Mucosa of descending colon (tissue), 3 donors: ENCODE data around the gene CAMSAP3. TPM values are rescaled to one million over a fixed set of nuclear protein-coding genes. Genes with fewer than 3 reads are reported as not detected.

Experiments
- ATAC-seq: fragments of 200-7000 bp; cut with Tn5 transposase; one replicate; pipeline ENCODE4 v1.9.1; 2020; ENCODE audit warnings: mild to moderate bottlenecking, moderate library complexity
- DNase-seq, 3 donors: peaks; one replicate each; pipeline ENCODE4 v3.0.0-alpha.2; 2020
- H3K36me3 ChIP-seq: fragments of 200-600 bp; one replicate; pipeline ENCODE4 v1.8.0; 2021; ENCODE audit warnings: low read depth, mild to moderate bottlenecking
- H3K4me1 ChIP-seq: fragments of 200-600 bp; one replicate; pipeline ENCODE4 v1.8.0; 2021; ENCODE audit warnings: low read depth, mild to moderate bottlenecking
- H3K4me3 ChIP-seq: fragments of 200-600 bp; one replicate; pipeline ENCODE4 v1.8.0; 2021; ENCODE audit warnings: mild to moderate bottlenecking
- H3K9me3 ChIP-seq: fragments of 200-600 bp; one replicate; pipeline ENCODE4 v1.8.0; 2021; ENCODE audit warnings: mild to moderate bottlenecking
- intact Hi-C, 2 donors: fragments of 100-400 bp; cut with DNase I in 1 of 2; cut with micrococcal nuclease in 1 of 2; formaldehyde crosslinking; loops; one replicate each; pipeline versions ENCODE4 v1.11.0 to v1.11.1; 2022; cut with DNase I, micrococcal nuclease
- total RNA-seq, 3 donors: library from RNA; stranded (reverse); fragmentation: NEBNext Ultra II Directional in 2 of 3; extraction: Animal tissue kit (Norgen Biotek cat#: 25700) in 2 of 3; gene quantifications; one replicate each; pipeline versions ENCODE4 v1.2.1 to v1.2.4, GENCODE V29; 2021 to 2023
- TF ChIP-seq, protein P1 (sequence below): fragments of 200-600 bp; IDR thresholded peaks from one replicate; pipeline ENCODE4 v1.8.0; 2022; ENCODE audit warnings: antibody characterized with exemption, mild to moderate bottlenecking
- donor health status: DM: no; HTN: no; CAD: no; lungs with moderate emphysema.
- donor health status: DM: no; HTN: no; CAD: no.
- donor health status: DM: no; HTN: yes; CAD: no.

Gene CAMSAP3
- total RNA-seq, 3 donors from 2014 or later, result 25.3 to 60.5 (median 41.2) TPM

DNA sequence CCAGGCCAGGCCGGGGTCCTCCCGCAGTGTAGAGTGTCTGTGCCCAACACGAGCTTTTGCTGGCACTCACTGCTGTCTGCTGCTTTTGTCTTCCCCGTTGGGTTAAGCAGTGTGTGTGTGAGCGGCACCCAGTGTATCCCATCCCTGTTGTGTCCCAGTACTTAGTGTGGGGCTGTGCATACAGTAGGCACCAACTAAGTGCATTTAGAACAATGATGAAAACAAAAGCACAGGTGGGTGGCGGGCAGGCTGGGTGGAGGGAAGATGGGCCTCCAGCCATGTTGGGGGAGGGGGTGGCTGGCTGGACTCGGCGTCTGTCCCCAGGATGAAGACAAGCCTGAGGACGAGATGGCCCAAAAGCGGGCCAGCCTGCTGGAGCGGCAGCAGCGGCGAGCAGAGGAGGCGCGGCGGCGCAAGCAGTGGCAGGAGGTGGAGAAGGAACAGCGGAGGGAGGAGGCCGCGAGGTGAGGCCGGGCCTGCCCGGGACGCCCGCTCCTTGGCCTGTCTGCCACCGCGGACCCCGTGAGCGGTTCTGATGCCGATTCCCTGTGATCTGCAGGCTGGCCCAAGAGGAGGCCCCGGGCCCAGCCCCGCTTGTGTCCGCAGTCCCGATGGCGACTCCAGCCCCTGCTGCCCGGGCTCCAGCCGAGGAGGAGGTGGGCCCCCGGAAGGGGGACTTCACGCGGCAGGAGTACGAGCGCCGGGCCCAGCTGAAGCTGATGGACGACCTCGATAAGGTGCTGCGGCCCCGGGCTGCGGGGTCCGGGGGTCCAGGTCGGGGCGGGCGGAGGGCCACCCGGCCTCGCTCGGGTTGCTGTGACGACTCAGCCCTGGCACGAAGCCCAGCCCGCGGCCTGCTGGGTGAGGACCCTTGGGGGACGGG is 19.4 kb downstream of the CAMSAP3 start:
- Histone ChIP-seq H3K9me3 (no peaks in the 10 kb centered on the region), H3K4me3 (no peak overlapping the region), H3K4me1 (peaks cover 22% of the 10 kb centered on the region), H3K36me3 (peaks cover 3% of the 10 kb centered on the region)
- TF ChIP-seq, protein P1, sequence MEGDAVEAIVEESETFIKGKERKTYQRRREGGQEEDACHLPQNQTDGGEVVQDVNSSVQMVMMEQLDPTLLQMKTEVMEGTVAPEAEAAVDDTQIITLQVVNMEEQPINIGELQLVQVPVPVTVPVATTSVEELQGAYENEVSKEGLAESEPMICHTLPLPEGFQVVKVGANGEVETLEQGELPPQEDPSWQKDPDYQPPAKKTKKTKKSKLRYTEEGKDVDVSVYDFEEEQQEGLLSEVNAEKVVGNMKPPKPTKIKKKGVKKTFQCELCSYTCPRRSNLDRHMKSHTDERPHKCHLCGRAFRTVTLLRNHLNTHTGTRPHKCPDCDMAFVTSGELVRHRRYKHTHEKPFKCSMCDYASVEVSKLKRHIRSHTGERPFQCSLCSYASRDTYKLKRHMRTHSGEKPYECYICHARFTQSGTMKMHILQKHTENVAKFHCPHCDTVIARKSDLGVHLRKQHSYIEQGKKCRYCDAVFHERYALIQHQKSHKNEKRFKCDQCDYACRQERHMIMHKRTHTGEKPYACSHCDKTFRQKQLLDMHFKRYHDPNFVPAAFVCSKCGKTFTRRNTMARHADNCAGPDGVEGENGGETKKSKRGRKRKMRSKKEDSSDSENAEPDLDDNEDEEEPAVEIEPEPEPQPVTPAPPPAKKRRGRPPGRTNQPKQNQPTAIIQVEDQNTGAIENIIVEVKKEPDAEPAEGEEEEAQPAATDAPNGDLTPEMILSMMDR, result no peak
- DNase-seq (peak in 1 of 3 donors; percentile 50), ATAC-seq (no peak)
- intact Hi-C loops, result no loop called here

DNA sequence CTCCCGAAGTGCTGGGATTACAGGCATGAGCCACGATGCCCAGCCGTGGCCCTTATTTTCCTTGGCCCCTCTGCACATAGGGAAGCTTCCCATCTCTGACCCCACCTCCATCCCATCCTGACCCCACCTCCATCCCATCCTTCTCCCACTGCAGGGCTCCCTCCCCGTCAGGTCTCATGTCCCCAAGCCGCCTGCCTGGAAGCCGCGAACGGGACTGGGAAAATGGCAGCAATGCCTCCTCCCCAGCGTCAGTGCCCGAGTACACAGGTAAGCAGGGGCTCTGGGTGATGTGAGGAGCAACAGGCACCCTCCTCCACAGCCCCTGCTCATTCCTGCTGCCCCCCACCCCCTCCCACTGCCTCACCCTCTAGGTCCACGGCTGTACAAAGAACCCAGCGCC is 21.5 kb downstream of the CAMSAP3 start:
- Histone ChIP-seq H3K4me3 (no peak overlapping the region), H3K36me3 (no peaks in the 10 kb centered on the region), H3K9me3 (no peaks in the 10 kb centered on the region), H3K4me1 (peaks cover 26% of the 10 kb centered on the region)
- TF ChIP-seq, protein P1, result no peak
- peak in 1 of 3 donors; percentile 43 for DNase-seq
- no peak for ATAC-seq
- intact Hi-C loops, result no loop called here

DNA sequence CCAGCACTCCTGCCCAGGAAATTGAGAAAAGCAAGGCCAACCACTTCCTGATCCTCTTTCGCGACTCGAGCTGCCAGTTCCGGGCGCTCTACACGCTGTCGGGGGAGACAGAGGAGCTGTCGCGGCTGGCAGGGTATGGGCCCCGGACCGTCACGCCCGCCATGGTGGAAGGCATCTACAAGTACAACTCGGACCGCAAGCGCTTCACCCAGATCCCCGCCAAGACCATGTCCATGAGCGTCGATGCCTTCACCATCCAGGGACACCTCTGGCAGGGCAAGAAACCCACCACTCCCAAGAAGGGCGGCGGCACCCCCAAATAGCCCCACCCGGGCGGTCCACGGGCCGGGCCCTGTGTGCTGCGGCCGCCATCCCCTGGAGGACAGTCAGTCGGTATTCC is 22.1 kb downstream of the CAMSAP3 start:
- no peaks in the 10 kb centered on the region for H3K9me3 ChIP-seq
- intact Hi-C loops, result no loop called here
- no peak overlapping the region for H3K4me3 ChIP-seq
- DNase-seq (peak in 1 of 3 donors; percentile 51), ATAC-seq (no peak)
- H3K4me1 ChIP-seq, result peaks cover 26% of the 10 kb centered on the region
- TF ChIP-seq, protein P1, result no peak
- peaks cover 3% of the 10 kb centered on the region for H3K36me3 ChIP-seq

DNA sequence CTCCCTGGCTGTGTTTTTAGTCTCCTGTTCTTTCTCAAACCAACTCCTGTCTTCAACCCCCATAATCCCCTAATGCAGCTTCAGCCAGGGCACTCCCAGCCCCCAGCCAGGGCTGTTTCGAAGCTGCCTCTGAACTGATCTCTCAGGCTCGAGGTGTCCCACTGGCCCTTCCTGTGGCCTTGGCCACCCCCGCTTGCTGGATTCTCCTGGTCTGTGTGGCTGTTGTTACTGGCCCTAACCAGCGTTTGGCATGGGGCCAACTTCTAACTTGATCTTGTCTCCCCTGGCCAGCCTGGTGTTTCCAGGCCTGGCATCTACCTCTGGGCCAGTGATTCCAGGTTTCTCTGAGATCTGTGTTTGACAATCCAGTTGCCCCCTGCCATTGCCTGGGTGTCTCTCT is 22.7 kb downstream of the CAMSAP3 start:
- H3K36me3 ChIP-seq, result peaks cover 4% of the 10 kb centered on the region
- no peaks in the 10 kb centered on the region for H3K9me3 ChIP-seq
- H3K4me1 ChIP-seq, result peaks cover 26% of the 10 kb centered on the region
- H3K4me3 ChIP-seq, result no peak overlapping the region
- intact Hi-C loops, result no loop called here
- TF ChIP-seq, protein P1, result no peak
- DNase-seq (peak in 2 of 3 donors; percentile 38 to 44), ATAC-seq (peak; percentile 2)

DNA sequence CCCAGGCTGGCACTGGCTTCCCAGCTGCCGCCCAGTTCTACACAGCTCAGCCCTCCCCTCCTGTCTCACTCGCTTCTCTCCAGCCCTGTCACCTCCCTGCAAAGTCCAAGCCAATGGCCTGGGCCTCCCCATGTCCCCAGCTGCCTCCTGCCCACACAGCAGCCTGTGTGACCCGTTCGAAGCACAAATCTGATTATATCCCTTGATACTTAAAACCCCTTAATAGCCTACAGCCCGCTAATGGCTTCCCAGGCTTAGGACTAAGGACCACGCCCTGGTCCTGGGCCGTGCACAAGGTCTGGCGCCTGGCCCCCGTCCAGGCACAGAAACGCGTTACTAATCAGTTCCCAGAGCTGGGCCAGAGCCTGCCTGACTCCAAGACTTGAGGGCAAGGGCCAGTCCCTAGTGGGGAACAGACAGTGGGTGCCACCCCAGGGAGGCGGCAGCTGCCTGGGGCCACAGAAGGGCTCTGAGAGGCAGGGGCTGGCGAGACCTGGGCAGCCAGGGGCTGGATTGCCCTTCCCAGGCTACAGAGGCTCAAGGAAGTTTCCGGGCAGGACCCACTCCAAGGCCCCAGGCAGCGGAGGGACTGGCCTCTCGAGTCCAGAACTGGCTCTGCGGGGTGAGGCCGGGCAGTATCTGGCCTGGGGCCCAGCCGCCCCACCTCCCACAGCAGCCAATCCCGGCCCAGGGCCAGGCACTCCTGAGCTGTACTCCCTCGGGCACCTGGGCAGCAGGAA is 23.3 kb downstream of the CAMSAP3 start:
- Histone ChIP-seq H3K36me3 (peaks cover 4% of the 10 kb centered on the region), H3K9me3 (no peaks in the 10 kb centered on the region), H3K4me3 (no peak overlapping the region), H3K4me1 (peaks cover 26% of the 10 kb centered on the region)
- peak; percentile 89 for ATAC-seq
- intact Hi-C loops, result no loop called here
- TF ChIP-seq, protein P1, result no peak
- DNase-seq, result peak; percentile 76 to 85 (median 82)
